ENCODE results near the gene PDLIM1. TPM values are rescaled to one million over a fixed set of nuclear protein-coding genes. Genes with fewer than 3 reads are reported as not detected.

PDLIM1 gene
- total and polyA plus RNA-seq, 2 of the 13 experiments (the other 11 are each of a cell fraction or from before 2014, with no cell fraction given), result 119 to 123 TPM

GRCh38 chr10:95273393-95274312, 17.1 kb downstream of the PDLIM1 start (continued):
- TF ChIP-seq MEIS2 (CRISPR knock-in tag; IDR thresholded peaks at IDR 0.05), result peak; percentile 19; the same call in 1 of the 2 replicates
- 0 out of 2 replicates have a peak, but pooled peaks have one; percentile 2 for TF ChIP-seq ATF7 (IDR thresholded peaks at IDR 0.05)
- peak; percentile 63; the same call in 1 of the 2 replicates for TF ChIP-seq ATF7 (CRISPR knock-in tag; IDR thresholded peaks at IDR 0.05)
- 0 out of 2 replicates have a peak, but pooled peaks have one; percentile 57 for TF ChIP-seq MED13 (CRISPR knock-in tag; IDR thresholded peaks at IDR 0.05)
- peak; percentile 58; the same call in 1 of the 2 replicates for TF ChIP-seq HNF4G (IDR thresholded peaks at IDR 0.05; ENCODE audit: borderline replicate concordance, low read depth, low read length)
- TF ChIP-seq HNF4G (CRISPR knock-in tag; IDR thresholded peaks at IDR 0.05; ENCODE audit: borderline replicate concordance, low read depth), result peak; percentile 76
- TF ChIP-seq HIC2 (CRISPR knock-in tag; IDR thresholded peaks at IDR 0.05; ENCODE audit: low read depth), result 0 out of 2 replicates have a peak, but pooled peaks have one; percentile 26
- TF ChIP-seq ZNF747 (CRISPR knock-in tag; IDR thresholded peaks at IDR 0.05; ENCODE audit: borderline replicate concordance), result peak; percentile 39; the same call in 1 of the 2 replicates
- peak; percentile 40; the same call in 1 of the 2 replicates for TF ChIP-seq ZNF543 (CRISPR knock-in tag; IDR thresholded peaks at IDR 0.05)
- peak; percentile 81; the same call in 1 of the 2 replicates for TF ChIP-seq ERF (CRISPR knock-in tag; IDR thresholded peaks at IDR 0.05)
- TF ChIP-seq MED1 (CRISPR knock-in tag; IDR thresholded peaks at IDR 0.05), result peak; percentile 89
- 0 out of 2 replicates have a peak, but pooled peaks have one; percentile 22 for TF ChIP-seq POLR2G (IDR thresholded peaks at IDR 0.05; ENCODE audit: low read depth, low read length)
- peak; percentile 70; the same call in 1 of the 2 replicates for TF ChIP-seq DPF2 (CRISPR knock-in tag; IDR thresholded peaks at IDR 0.05; ENCODE audit: borderline replicate concordance, low read depth)
- no peak for TF ChIP-seq SCMH1 (CRISPR knock-in tag; IDR thresholded peaks at IDR 0.05; ENCODE audit: borderline replicate concordance)
- no peak for TF ChIP-seq ADNP (CRISPR knock-in tag; IDR thresholded peaks at IDR 0.05)
- peak; percentile 60; the same call in 1 of the 2 replicates for TF ChIP-seq ZNF644 (CRISPR knock-in tag; IDR thresholded peaks at IDR 0.05; ENCODE audit: low read depth)
- peak; percentile 50 for TF ChIP-seq UBTF (CRISPR knock-in tag; IDR thresholded peaks at IDR 0.05)
- TF ChIP-seq FOXP4 (CRISPR knock-in tag; IDR thresholded peaks at IDR 0.05), result peak; percentile 91
- TF ChIP-seq ATF3 (CRISPR knock-in tag; IDR thresholded peaks at IDR 0.05), result peak; percentile 75
- TF ChIP-seq ZNF20 (CRISPR knock-in tag; IDR thresholded peaks at IDR 0.05), result no peak
